Measurements from ENCODE around the gene HS3ST1.
A peak's percentile ranks its signal among the peaks of the same experiment; 100 is the strongest.

DNA sequence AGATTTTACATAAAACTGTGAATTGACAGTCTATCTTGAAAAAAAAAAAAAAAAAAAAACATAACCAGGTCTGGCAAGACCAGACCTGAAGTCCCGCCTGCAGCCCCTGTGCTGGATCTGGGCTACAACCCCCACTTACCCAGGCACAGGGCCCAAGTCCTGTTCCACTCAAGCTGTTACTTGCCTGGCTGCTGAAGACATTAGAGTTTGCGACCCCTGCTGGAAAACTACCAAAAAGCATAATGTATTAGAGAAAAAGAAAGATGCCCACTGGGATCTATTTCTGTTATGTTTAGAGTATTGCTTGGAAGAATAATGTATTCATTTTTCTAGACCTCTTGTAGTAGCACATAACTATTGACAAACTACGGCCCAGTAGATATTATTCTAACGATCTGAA lies 4.7 kb downstream of the HS3ST1 start:
- TF ChIP-seq, protein P1, sequence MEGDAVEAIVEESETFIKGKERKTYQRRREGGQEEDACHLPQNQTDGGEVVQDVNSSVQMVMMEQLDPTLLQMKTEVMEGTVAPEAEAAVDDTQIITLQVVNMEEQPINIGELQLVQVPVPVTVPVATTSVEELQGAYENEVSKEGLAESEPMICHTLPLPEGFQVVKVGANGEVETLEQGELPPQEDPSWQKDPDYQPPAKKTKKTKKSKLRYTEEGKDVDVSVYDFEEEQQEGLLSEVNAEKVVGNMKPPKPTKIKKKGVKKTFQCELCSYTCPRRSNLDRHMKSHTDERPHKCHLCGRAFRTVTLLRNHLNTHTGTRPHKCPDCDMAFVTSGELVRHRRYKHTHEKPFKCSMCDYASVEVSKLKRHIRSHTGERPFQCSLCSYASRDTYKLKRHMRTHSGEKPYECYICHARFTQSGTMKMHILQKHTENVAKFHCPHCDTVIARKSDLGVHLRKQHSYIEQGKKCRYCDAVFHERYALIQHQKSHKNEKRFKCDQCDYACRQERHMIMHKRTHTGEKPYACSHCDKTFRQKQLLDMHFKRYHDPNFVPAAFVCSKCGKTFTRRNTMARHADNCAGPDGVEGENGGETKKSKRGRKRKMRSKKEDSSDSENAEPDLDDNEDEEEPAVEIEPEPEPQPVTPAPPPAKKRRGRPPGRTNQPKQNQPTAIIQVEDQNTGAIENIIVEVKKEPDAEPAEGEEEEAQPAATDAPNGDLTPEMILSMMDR (IDR thresholded peaks at IDR 0.05; ENCODE audit: low read depth, low read length): peak; percentile 69
- no peak for TF ChIP-seq EZH2phosphoT487 (IDR thresholded peaks at IDR 0.05; ENCODE audit: low read depth)

All from OCI-LY3 (cell line).